Measurements from ENCODE around the gene CCNB2. TPM values are rescaled to one million over a fixed set of nuclear protein-coding genes. Genes with fewer than 3 reads are reported as not detected.
"Not testable (repeated sequence)": the region's sequence is repeated elsewhere in the genome, so short reads cannot be mapped to it uniquely, and the experiment has no call there.

CCNB2 gene
- total and polyA plus RNA-seq, 4 donors: 0.32 to 2.2 (median 1.5) TPM; not detected in 1

DNA sequence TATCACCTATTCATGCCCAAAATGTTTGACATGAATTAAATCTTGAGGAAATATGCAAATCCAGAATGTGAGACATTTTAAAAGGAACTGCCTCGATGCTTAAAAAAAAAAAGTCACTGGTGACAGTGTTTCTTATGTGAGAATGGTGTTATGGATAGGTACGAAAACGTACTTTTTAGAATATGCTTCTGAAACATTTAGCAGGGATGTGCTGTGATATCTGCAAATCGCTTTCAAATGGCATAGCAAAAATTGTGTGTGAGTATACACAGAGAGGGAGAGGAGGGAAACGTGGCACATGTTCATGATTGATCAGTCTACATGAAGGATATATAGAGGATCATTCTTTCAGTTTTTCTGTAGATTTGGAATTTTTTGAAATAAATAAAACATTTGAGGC is 16.0 kb downstream of the CCNB2 start:
- 91 to 93% methylated on average over 5 of the region's 5 CpGs for WGBS, 2 donors
- no peaks in the 10 kb centered on the region for H3K9me3 ChIP-seq (ENCODE audit: control insufficient read depth, low read length)
- intact Hi-C loops (cut with DNase I): no loop called here
- DNase-seq: no peak
- H3K27ac ChIP-seq (ENCODE audit: low read depth in 1 of 2, low read length in 2 of 2): no peak overlapping the region
- ATAC-seq (ENCODE audit: low FRiP score): no peak
- no peak overlapping the region for H3K4me3 ChIP-seq (ENCODE audit: low read length in 2 of 2)
- no peaks in the 10 kb centered on the region for H3K36me3 ChIP-seq (ENCODE audit: control insufficient read depth in 1 of 2, insufficient read depth in 2 of 2, low read length in 1 of 2)
- no peaks in the 10 kb centered on the region for H3K4me1 ChIP-seq (ENCODE audit: control insufficient read depth in 1 of 2, insufficient read depth in 2 of 2, low read length in 2 of 2)
- H3K27me3 ChIP-seq (ENCODE audit: control insufficient read depth in 1 of 2, insufficient read depth in 2 of 2, low read length in 1 of 2): no peaks in the 10 kb centered on the region

GRCh38 chr15:59124261-59124660 is 19.3 kb downstream of the CCNB2 start:
- Histone ChIP-seq H3K27me3 (ENCODE audit: control insufficient read depth in 1 of 2, insufficient read depth in 2 of 2, low read length in 1 of 2) (no peaks in the 10 kb centered on the region), H3K4me1 (ENCODE audit: control insufficient read depth in 1 of 2, insufficient read depth in 2 of 2, low read length in 2 of 2) (no peaks in the 10 kb centered on the region), H3K4me3 (ENCODE audit: low read length in 2 of 2) (no peak overlapping the region), H3K36me3 (ENCODE audit: control insufficient read depth in 1 of 2, insufficient read depth in 2 of 2, low read length in 1 of 2) (no peaks in the 10 kb centered on the region), H3K27ac (ENCODE audit: low read depth in 1 of 2, low read length in 2 of 2) (no peak overlapping the region), H3K9me3 (ENCODE audit: control insufficient read depth, low read length) (no peaks in the 10 kb centered on the region)
- no peak for DNase-seq
- no peak for ATAC-seq (ENCODE audit: low FRiP score)
- intact Hi-C loops (cut with DNase I): no loop called here
- WGBS, 2 donors: 93 to 96% methylated on average over 2 of the region's 2 CpGs

GRCh38 chr15:59125683-59126082 is 20.7 kb downstream of the CCNB2 start:
- ATAC-seq (ENCODE audit: low FRiP score); H3K4me1 ChIP-seq (ENCODE audit: control insufficient read depth in 1 of 2, insufficient read depth in 2 of 2, low read length in 2 of 2); H3K36me3 ChIP-seq (ENCODE audit: control insufficient read depth in 1 of 2, insufficient read depth in 2 of 2, low read length in 1 of 2); H3K4me3 ChIP-seq (ENCODE audit: low read length in 2 of 2); DNase-seq; H3K9me3 ChIP-seq (ENCODE audit: control insufficient read depth, low read length); intact Hi-C loops (cut with DNase I); H3K27me3 ChIP-seq (ENCODE audit: control insufficient read depth in 1 of 2, insufficient read depth in 2 of 2, low read length in 1 of 2); H3K27ac ChIP-seq (ENCODE audit: low read depth in 1 of 2, low read length in 2 of 2): not testable (repeated sequence)
- whole genome bisulfite sequencing, 2 donors: 97 to 100% methylated on average over 4 of the region's 4 CpGs

DNA sequence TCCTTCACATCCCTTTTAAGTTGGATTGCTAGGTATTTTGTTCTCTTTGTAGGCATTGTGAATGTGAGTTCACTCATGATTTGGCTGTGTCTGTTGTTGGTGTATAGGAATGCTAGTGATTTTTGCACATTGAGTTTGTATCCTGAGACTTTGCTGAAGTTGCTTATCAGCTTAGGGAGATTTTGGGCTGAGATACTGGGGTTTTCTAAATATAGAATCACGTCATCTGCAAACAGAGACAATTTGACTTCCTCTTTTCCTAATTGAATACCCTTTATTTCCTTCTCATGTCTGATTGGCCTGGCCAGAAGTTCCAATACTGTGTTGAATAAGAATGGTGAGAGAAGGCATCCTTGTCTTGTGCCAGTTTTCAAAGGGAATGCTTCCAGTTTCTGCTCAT is 22.3 kb downstream of the CCNB2 start:
- intact Hi-C loops (cut with DNase I); DNase-seq; H3K27ac ChIP-seq (ENCODE audit: low read depth in 1 of 2, low read length in 2 of 2); H3K27me3 ChIP-seq (ENCODE audit: control insufficient read depth in 1 of 2, insufficient read depth in 2 of 2, low read length in 1 of 2); H3K4me1 ChIP-seq (ENCODE audit: control insufficient read depth in 1 of 2, insufficient read depth in 2 of 2, low read length in 2 of 2); ATAC-seq (ENCODE audit: low FRiP score); H3K9me3 ChIP-seq (ENCODE audit: control insufficient read depth, low read length); H3K36me3 ChIP-seq (ENCODE audit: control insufficient read depth in 1 of 2, insufficient read depth in 2 of 2, low read length in 1 of 2); H3K4me3 ChIP-seq (ENCODE audit: low read length in 2 of 2): not testable (repeated sequence)
- WGBS, 2 donors: 78 to 93% methylated on average over 1 of the region's 1 CpG

DNA sequence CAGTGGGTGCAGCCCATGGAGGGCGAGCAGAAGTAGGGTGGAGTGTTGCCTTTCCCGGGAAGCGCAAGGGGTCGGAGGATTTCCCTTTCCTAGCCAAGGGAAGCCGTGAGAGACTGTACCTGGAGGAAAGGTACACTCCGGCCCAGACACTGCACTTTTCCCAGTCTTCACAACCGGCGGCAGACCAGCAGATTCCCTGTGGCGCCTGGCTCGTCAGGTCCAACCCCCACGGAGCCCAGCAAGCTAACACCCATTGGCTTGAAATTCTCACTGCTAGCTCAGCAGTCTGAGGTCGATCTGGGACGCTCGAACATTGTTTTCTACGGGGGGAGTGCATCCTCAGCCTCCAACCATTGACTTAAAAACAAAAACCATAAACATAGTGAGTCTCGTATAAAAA is 26.5 kb downstream of the CCNB2 start:
- no peaks in the 10 kb centered on the region for H3K9me3 ChIP-seq (ENCODE audit: control insufficient read depth, low read length)
- 97% methylated on average over 16 of the region's 16 CpGs for WGBS, 2 donors
- no peak for DNase-seq
- no peak for ATAC-seq (ENCODE audit: low FRiP score)
- H3K4me3 ChIP-seq (ENCODE audit: low read length in 2 of 2): no peak overlapping the region
- no peaks in the 10 kb centered on the region for H3K4me1 ChIP-seq (ENCODE audit: control insufficient read depth in 1 of 2, insufficient read depth in 2 of 2, low read length in 2 of 2)
- H3K27ac ChIP-seq (ENCODE audit: low read depth in 1 of 2, low read length in 2 of 2): no peak overlapping the region
- H3K36me3 ChIP-seq (ENCODE audit: control insufficient read depth in 1 of 2, insufficient read depth in 2 of 2, low read length in 1 of 2): peaks cover 7 to 12% of the 10 kb centered on the region in 2 donors
- intact Hi-C loops (cut with DNase I): no loop called here
- H3K27me3 ChIP-seq (ENCODE audit: control insufficient read depth in 1 of 2, insufficient read depth in 2 of 2, low read length in 1 of 2): no peaks in the 10 kb centered on the region

DNA sequence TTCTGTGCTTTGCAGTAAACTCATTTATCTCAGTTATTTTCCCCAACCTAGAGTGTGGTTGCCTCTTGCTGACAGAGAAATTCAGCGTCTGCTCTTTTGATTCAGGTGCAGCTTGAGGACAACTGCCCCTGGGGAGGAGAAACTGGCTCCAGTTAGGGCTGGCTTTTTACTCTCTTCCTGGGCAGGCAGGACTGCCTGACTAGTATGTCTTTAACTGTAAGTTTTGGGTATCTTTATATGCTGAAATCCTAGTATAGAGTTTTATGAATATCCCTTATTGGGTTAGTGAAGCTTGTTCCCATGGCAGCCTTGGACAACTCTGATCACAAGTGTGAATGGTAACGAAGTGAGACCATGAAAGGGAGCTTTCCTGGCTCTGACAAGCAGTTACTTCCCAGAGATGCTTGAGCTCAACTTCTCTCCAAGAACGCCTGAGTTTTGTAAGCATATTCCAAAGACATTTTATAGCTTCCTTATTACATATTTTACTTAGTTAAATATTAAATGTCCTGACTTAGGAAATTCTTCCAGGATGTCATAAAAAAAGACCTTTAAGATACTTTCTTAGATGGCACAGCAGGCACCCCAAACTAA is 27.1 kb downstream of the CCNB2 start:
- 88 to 91% methylated on average over 3 of the region's 3 CpGs for WGBS, 2 donors
- Histone ChIP-seq H3K27me3 (ENCODE audit: control insufficient read depth in 1 of 2, insufficient read depth in 2 of 2, low read length in 1 of 2) (no peaks in the 10 kb centered on the region), H3K9me3 (ENCODE audit: control insufficient read depth, low read length) (no peaks in the 10 kb centered on the region), H3K4me3 (ENCODE audit: low read length in 2 of 2) (no peak overlapping the region), H3K27ac (ENCODE audit: low read depth in 1 of 2, low read length in 2 of 2) (no peak overlapping the region), H3K4me1 (ENCODE audit: control insufficient read depth in 1 of 2, insufficient read depth in 2 of 2, low read length in 2 of 2) (no peaks in the 10 kb centered on the region), H3K36me3 (ENCODE audit: control insufficient read depth in 1 of 2, insufficient read depth in 2 of 2, low read length in 1 of 2) (peaks cover 7 to 12% of the 10 kb centered on the region in 2 donors)
- DNase-seq (no peak), ATAC-seq (ENCODE audit: low FRiP score) (no peak)
- intact Hi-C loops (cut with DNase I): no loop called here

GRCh38 chr15:59133929-59134427 is 29.0 kb downstream of the CCNB2 start:
- Histone ChIP-seq H3K36me3 (ENCODE audit: control insufficient read depth in 1 of 2, insufficient read depth in 2 of 2, low read length in 1 of 2) (peaks cover 7 to 14% of the 10 kb centered on the region in 2 donors), H3K27ac (ENCODE audit: low read depth in 1 of 2, low read length in 2 of 2) (no peak overlapping the region), H3K4me1 (ENCODE audit: control insufficient read depth in 1 of 2, insufficient read depth in 2 of 2, low read length in 2 of 2) (no peaks in the 10 kb centered on the region), H3K4me3 (ENCODE audit: low read length in 2 of 2) (no peak overlapping the region), H3K27me3 (ENCODE audit: control insufficient read depth in 1 of 2, insufficient read depth in 2 of 2, low read length in 1 of 2) (no peaks in the 10 kb centered on the region), H3K9me3 (ENCODE audit: control insufficient read depth, low read length) (no peaks in the 10 kb centered on the region)
- 97 to 98% methylated on average over 6 of the region's 6 CpGs for WGBS, 2 donors
- ATAC-seq (ENCODE audit: low FRiP score) (no peak), DNase-seq (no peak)
- intact Hi-C loops (cut with DNase I): no loop called here

GRCh38 chr15:59137566-59137965 is 32.6 kb downstream of the CCNB2 start:
- no peak overlapping the region for H3K27ac ChIP-seq (ENCODE audit: low read depth in 1 of 2, low read length in 2 of 2)
- DNase-seq (no peak), ATAC-seq (ENCODE audit: low FRiP score) (no peak)
- H3K36me3 ChIP-seq (ENCODE audit: control insufficient read depth in 1 of 2, insufficient read depth in 2 of 2, low read length in 1 of 2): peaks cover 6 to 14% of the 10 kb centered on the region in 2 donors
- H3K4me3 ChIP-seq (ENCODE audit: low read length in 2 of 2): no peak overlapping the region
- no peaks in the 10 kb centered on the region for H3K9me3 ChIP-seq (ENCODE audit: control insufficient read depth, low read length)
- H3K4me1 ChIP-seq (ENCODE audit: control insufficient read depth in 1 of 2, insufficient read depth in 2 of 2, low read length in 2 of 2): no peaks in the 10 kb centered on the region
- intact Hi-C loops (cut with DNase I): no loop called here
- 37 to 59% methylated on average over 2 of the region's 2 CpGs for WGBS, 2 donors
- no peaks in the 10 kb centered on the region for H3K27me3 ChIP-seq (ENCODE audit: control insufficient read depth in 1 of 2, insufficient read depth in 2 of 2, low read length in 1 of 2)

DNA sequence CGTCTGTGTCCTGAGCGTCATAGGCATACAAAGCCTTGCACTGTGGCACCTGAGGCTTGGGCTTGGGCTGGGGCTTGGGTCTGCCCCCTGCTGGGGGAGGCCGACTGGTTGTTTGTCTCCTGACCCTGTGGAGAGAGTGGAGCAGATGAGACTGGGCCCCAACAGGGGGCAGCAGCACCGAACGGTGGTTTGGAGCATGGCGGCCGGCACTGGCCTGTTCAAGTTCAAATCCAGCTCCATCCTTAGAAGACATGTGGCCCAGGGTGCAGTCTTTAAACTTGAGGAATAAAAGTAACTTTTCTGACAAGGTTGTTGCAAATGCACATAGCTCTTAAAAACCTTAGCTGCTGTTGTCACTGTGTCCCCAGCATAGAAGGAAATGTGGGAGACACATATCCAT is 33.3 kb downstream of the CCNB2 start:
- ATAC-seq (ENCODE audit: low FRiP score): no peak
- H3K9me3 ChIP-seq (ENCODE audit: control insufficient read depth, low read length): no peaks in the 10 kb centered on the region
- WGBS, 2 donors: 62 to 64% methylated on average over 7 of the region's 7 CpGs
- DNase-seq: peak in 1 of 2 donors; percentile 62
- peaks cover 5 to 15% of the 10 kb centered on the region in 2 donors for H3K36me3 ChIP-seq (ENCODE audit: control insufficient read depth in 1 of 2, insufficient read depth in 2 of 2, low read length in 1 of 2)
- no peaks in the 10 kb centered on the region for H3K27me3 ChIP-seq (ENCODE audit: control insufficient read depth in 1 of 2, insufficient read depth in 2 of 2, low read length in 1 of 2)
- H3K27ac ChIP-seq (ENCODE audit: low read depth in 1 of 2, low read length in 2 of 2): no peak overlapping the region
- H3K4me3 ChIP-seq (ENCODE audit: low read length in 2 of 2): no peak overlapping the region
- no peaks in the 10 kb centered on the region for H3K4me1 ChIP-seq (ENCODE audit: control insufficient read depth in 1 of 2, insufficient read depth in 2 of 2, low read length in 2 of 2)
- intact Hi-C loops (cut with DNase I): no loop called here
